Measurements from ENCODE around the gene DMRTC1B. TPM values are rescaled to one million over a fixed set of nuclear protein-coding genes. Genes with fewer than 3 reads are reported as not detected.
"Not testable (repeated sequence)": the region's sequence is repeated elsewhere in the genome, so short reads cannot be mapped to it uniquely, and the experiment has no call there.

The DMRTC1B gene
- total RNA-seq, 1 experiment from 2014 or later, result not detected

- Histone ChIP-seq H3K23me2 (ENCODE audit: insufficient read length, low read depth, low read length, poor library complexity, severe bottlenecking) (no peaks in the 10 kb centered on the region), H2AFZ (ENCODE audit: low read length) (no peak overlapping the region), H3K27me3 (ENCODE audit: insufficient read depth, low read length) (no peaks in the 10 kb centered on the region), H3K9ac (ENCODE audit: extremely low read depth, insufficient read length, low read length) (no peak overlapping the region), H2BK15ac (ENCODE audit: low read depth, low read length) (no peak overlapping the region), H3K56ac (ENCODE audit: insufficient read length, low read depth, low read length) (no peak overlapping the region), H3K79me2 (ENCODE audit: insufficient read depth, low read length) (no peaks in the 10 kb centered on the region), H2BK5ac (ENCODE audit: insufficient read length, low read length) (no peak overlapping the region), H3K4ac (ENCODE audit: low read depth, low read length) (no peak overlapping the region), H2BK12ac (ENCODE audit: insufficient read length, low read depth, low read length) (no peak overlapping the region), H3K27ac (ENCODE audit: insufficient read length, low read depth, low read length) (no peak overlapping the region), H2AK5ac (ENCODE audit: insufficient read length, low read length) (no peak overlapping the region), H4K8ac (replicated peaks; ENCODE audit: insufficient read length, low read depth, low read length) (no peak overlapping the region), H3K79me1 (ENCODE audit: insufficient read depth, low read depth, low read length, poor library complexity, severe bottlenecking) (no peaks in the 10 kb centered on the region), H4K91ac (ENCODE audit: insufficient read length, low read depth, low read length) (no peak overlapping the region), H4K5ac (ENCODE audit: insufficient read length, low read depth, low read length) (no peak overlapping the region), H2BK20ac (ENCODE audit: low read depth, low read length, poor library complexity, severe bottlenecking) (no peak overlapping the region), H3K23ac (ENCODE audit: insufficient read length, low read depth, low read length) (no peak overlapping the region), H2BK120ac (ENCODE audit: low read depth, low read length, poor library complexity, severe bottlenecking) (no peak overlapping the region), H3K9me3 (ENCODE audit: control insufficient read depth, low read depth, low read length) (peaks cover 8% of the 10 kb centered on the region), H3K14ac (ENCODE audit: insufficient read depth, low read length) (no peak overlapping the region), H3K4me1 (ENCODE audit: insufficient read depth, low read length) (no peaks in the 10 kb centered on the region), H4K20me1 (ENCODE audit: control insufficient read depth, insufficient read depth, insufficient read length) (no peaks in the 10 kb centered on the region), H3K4me2 (ENCODE audit: insufficient read depth, insufficient read length, low read length) (no peak overlapping the region), H3T11ph (ENCODE audit: low read length) (no peak overlapping the region), H3K18ac (ENCODE audit: insufficient read length, low read depth, low read length) (no peak overlapping the region)
- Mint-ChIP-seq H3K4me3 (no peak overlapping the region), H3K36me3 (ENCODE audit: insufficient read depth in 1 of 3, low read depth in 3 of 3) (peaks cover 0 to 3% (median 0%) of the 10 kb centered on the region in 3 experiments; a peak in 2 of 7 replicates), H3K27ac (no peak overlapping the region), H3K4me1 (peaks cover 2 to 8% of the 10 kb centered on the region in 2 experiments; a peak in 3 of 4 replicates), H3K9me3 (peaks cover 55 to 61% of the 10 kb centered on the region in 2 experiments), H3K27me3 (ENCODE audit: low read depth) (peaks cover 1% of the 10 kb centered on the region; the same call in 1 of the 2 replicates)
- TF ChIP-seq CTCF (conservative IDR thresholded peaks at IDR 0.05), result no peak
- no CpG with 5 or more reads among the region's 7 CpGs for WGBS (ENCODE audit: extremely low coverage, insufficient read length, low lambda C conversion rate)
- no peak for DNase-seq
Measured at GRCh38 chrX:72727846-72728245, 48.8 kb upstream of the DMRTC1B start.

GRCh38 chrX:72733636-72734035 lies 43.1 kb upstream of the DMRTC1B start:
- Mint-ChIP-seq H3K9me3 (peaks cover 65 to 66% of the 10 kb centered on the region in 2 experiments), H3K27ac (0 out of 7 replicates have a peak overlapping the region, but pooled peaks of 1 of the 3 experiments have one; percentile 7), H3K4me1 (peaks cover 11 to 22% of the 10 kb centered on the region in 2 experiments)
- no CpG with 5 or more reads among the region's 8 CpGs for WGBS (ENCODE audit: extremely low coverage, insufficient read length, low lambda C conversion rate)
- H3K4me1 ChIP-seq (ENCODE audit: insufficient read depth, low read length); H3K14ac ChIP-seq (ENCODE audit: insufficient read depth, low read length); H3K56ac ChIP-seq (ENCODE audit: insufficient read length, low read depth, low read length); H3T11ph ChIP-seq (ENCODE audit: low read length); H2AFZ ChIP-seq (ENCODE audit: low read length); H3K23me2 ChIP-seq (ENCODE audit: insufficient read length, low read depth, low read length, poor library complexity, severe bottlenecking); H3K4me3 Mint-ChIP-seq; H3K18ac ChIP-seq (ENCODE audit: insufficient read length, low read depth, low read length); H4K20me1 ChIP-seq (ENCODE audit: control insufficient read depth, insufficient read depth, insufficient read length); H2BK15ac ChIP-seq (ENCODE audit: low read depth, low read length); H4K91ac ChIP-seq (ENCODE audit: insufficient read length, low read depth, low read length); H3K79me2 ChIP-seq (ENCODE audit: insufficient read depth, low read length); H2BK5ac ChIP-seq (ENCODE audit: insufficient read length, low read length); H2BK120ac ChIP-seq (ENCODE audit: low read depth, low read length, poor library complexity, severe bottlenecking); H4K5ac ChIP-seq (ENCODE audit: insufficient read length, low read depth, low read length); H2BK12ac ChIP-seq (ENCODE audit: insufficient read length, low read depth, low read length); H3K23ac ChIP-seq (ENCODE audit: insufficient read length, low read depth, low read length); H3K79me1 ChIP-seq (ENCODE audit: insufficient read depth, low read depth, low read length, poor library complexity, severe bottlenecking); H3K27me3 Mint-ChIP-seq (ENCODE audit: low read depth); H3K9ac ChIP-seq (ENCODE audit: extremely low read depth, insufficient read length, low read length); H3K27me3 ChIP-seq (ENCODE audit: insufficient read depth, low read length); H3K27ac ChIP-seq (ENCODE audit: insufficient read length, low read depth, low read length); H2AK5ac ChIP-seq (ENCODE audit: insufficient read length, low read length); H3K36me3 Mint-ChIP-seq (ENCODE audit: insufficient read depth in 1 of 3, low read depth in 3 of 3); H3K4ac ChIP-seq (ENCODE audit: low read depth, low read length); H4K8ac ChIP-seq (replicated peaks; ENCODE audit: insufficient read length, low read depth, low read length); H2BK20ac ChIP-seq (ENCODE audit: low read depth, low read length, poor library complexity, severe bottlenecking); DNase-seq; H3K4me2 ChIP-seq (ENCODE audit: insufficient read depth, insufficient read length, low read length): not testable (repeated sequence)
- H3K9me3 ChIP-seq (ENCODE audit: control insufficient read depth, low read depth, low read length), result peaks cover 41% of the 10 kb centered on the region

Data from H9 (cell line).